ENCODE data around the gene GRPEL1. TPM values are rescaled to one million over a fixed set of nuclear protein-coding genes. Genes with fewer than 3 reads are reported as not detected.

Gene GRPEL1
- total and polyA plus RNA-seq, 2 of the 13 experiments (the other 11 are each of a cell fraction or from before 2014, with no cell fraction given) = 32.3 to 141 TPM

GRCh38 chr4:7034262-7035081 is 33.4 kb downstream of the GRPEL1 start (continued):
- TF ChIP-seq KMT2B (CRISPR knock-in tag; IDR thresholded peaks at IDR 0.05) = no peak
- TF ChIP-seq POLR2A (IDR thresholded peaks at IDR 0.05; ENCODE audit: insufficient read depth in 1 of 2, low read depth in 2 of 2, low read length in 2 of 2) = peak in 1 of 2 experiments; percentile 67; a peak in 2 of 4 replicates
- TF ChIP-seq GATAD1 (CRISPR knock-in tag; IDR thresholded peaks at IDR 0.05) = peak; percentile 67
- no peak for TF ChIP-seq NFYC (CRISPR knock-in tag; IDR thresholded peaks at IDR 0.05)
- TF ChIP-seq FOXM1 (CRISPR knock-in tag; IDR thresholded peaks at IDR 0.05) = no peak
- no peak for TF ChIP-seq ZNF639 (CRISPR knock-in tag; conservative IDR thresholded peaks at IDR 0.05)
- peak; percentile 98 for TF ChIP-seq ZNF605 (CRISPR knock-in tag; IDR thresholded peaks at IDR 0.05)
- TF ChIP-seq ZNF75D (CRISPR knock-in tag; IDR thresholded peaks at IDR 0.05; ENCODE audit: borderline replicate concordance) = no peak
- no peak for TF ChIP-seq GLMP (CRISPR knock-in tag; IDR thresholded peaks at IDR 0.05; ENCODE audit: borderline replicate concordance)
- no peak for TF ChIP-seq HMGXB3 (CRISPR knock-in tag; IDR thresholded peaks at IDR 0.05; ENCODE audit: borderline replicate concordance)
- TF ChIP-seq ZNF678 (CRISPR knock-in tag; IDR thresholded peaks at IDR 0.05) = no peak
- no peak for TF ChIP-seq ATF7-NPFF (CRISPR knock-in tag; IDR thresholded peaks at IDR 0.05; ENCODE audit: low read depth)
- TF ChIP-seq ATF2 (CRISPR knock-in tag; IDR thresholded peaks at IDR 0.05) = peak; percentile 45; the same call in 1 of the 2 replicates
- no peak for TF ChIP-seq PRDM15 (CRISPR knock-in tag; IDR thresholded peaks at IDR 0.05)
- TF ChIP-seq ATF5 (CRISPR knock-in tag; IDR thresholded peaks at IDR 0.05; ENCODE audit: low read depth) = no peak

All from HepG2 (cell line).